ENCODE results near the gene DNAJB8. TPM values are rescaled to one million over a fixed set of nuclear protein-coding genes. Genes with fewer than 3 reads are reported as not detected.

DNAJB8 gene
- total and polyA plus RNA-seq, 9 of the 15 experiments (the other 6 are each of a cell fraction or from before 2014, with no cell fraction given), result not detected

- TF ChIP-seq, protein P1, sequence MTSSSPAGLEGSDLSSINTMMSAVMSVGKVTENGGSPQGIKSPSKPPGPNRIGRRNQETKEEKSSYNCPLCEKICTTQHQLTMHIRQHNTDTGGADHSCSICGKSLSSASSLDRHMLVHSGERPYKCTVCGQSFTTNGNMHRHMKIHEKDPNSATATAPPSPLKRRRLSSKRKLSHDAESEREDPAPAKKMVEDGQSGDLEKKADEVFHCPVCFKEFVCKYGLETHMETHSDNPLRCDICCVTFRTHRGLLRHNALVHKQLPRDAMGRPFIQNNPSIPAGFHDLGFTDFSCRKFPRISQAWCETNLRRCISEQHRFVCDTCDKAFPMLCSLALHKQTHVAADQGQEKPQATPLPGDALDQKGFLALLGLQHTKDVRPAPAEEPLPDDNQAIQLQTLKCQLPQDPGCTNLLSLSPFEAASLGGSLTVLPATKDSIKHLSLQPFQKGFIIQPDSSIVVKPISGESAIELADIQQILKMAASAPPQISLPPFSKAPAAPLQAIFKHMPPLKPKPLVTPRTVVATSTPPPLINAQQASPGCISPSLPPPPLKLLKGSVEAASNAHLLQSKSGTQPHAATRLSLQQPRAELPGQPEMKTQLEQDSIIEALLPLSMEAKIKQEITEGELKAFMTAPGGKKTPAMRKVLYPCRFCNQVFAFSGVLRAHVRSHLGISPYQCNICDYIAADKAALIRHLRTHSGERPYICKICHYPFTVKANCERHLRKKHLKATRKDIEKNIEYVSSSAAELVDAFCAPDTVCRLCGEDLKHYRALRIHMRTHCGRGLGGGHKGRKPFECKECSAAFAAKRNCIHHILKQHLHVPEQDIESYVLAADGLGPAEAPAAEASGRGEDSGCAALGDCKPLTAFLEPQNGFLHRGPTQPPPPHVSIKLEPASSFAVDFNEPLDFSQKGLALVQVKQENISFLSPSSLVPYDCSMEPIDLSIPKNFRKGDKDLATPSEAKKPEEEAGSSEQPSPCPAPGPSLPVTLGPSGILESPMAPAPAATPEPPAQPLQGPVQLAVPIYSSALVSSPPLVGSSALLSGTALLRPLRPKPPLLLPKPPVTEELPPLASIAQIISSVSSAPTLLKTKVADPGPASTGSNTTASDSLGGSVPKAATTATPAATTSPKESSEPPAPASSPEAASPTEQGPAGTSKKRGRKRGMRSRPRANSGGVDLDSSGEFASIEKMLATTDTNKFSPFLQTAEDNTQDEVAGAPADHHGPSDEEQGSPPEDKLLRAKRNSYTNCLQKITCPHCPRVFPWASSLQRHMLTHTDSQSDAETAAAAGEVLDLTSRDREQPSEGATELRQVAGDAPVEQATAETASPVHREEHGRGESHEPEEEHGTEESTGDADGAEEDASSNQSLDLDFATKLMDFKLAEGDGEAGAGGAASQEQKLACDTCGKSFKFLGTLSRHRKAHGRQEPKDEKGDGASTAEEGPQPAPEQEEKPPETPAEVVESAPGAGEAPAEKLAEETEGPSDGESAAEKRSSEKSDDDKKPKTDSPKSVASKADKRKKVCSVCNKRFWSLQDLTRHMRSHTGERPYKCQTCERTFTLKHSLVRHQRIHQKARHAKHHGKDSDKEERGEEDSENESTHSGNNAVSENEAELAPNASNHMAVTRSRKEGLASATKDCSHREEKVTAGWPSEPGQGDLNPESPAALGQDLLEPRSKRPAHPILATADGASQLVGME (CRISPR knock-in tag; IDR thresholded peaks at IDR 0.05), result no peak
- no peak for TF ChIP-seq RBM17 (IDR thresholded peaks at IDR 0.05; ENCODE audit: borderline replicate concordance, low read depth, low read length)
- 0 out of 4 replicates have a peak, but pooled peaks of 1 of the 2 experiments have one; percentile 17 for TF ChIP-seq KDM4B (IDR thresholded peaks at IDR 0.05; ENCODE audit: borderline replicate concordance in 2 of 2, low read depth in 1 of 2)
- no peak for TF ChIP-seq NR2C2 (CRISPR knock-in tag; IDR thresholded peaks at IDR 0.05)
- TF ChIP-seq NR2C2 (tag; IDR thresholded peaks at IDR 0.05), result 0 out of 2 replicates have a peak, but pooled peaks have one; percentile 30
- no peak for TF ChIP-seq PHB (CRISPR knock-in tag; IDR thresholded peaks at IDR 0.05)
- TF ChIP-seq SAP30 (IDR thresholded peaks at IDR 0.05; ENCODE audit: borderline replicate concordance, insufficient read depth, low read depth, low read length, poor library complexity, severe bottlenecking), result peak; percentile 3
- TF ChIP-seq NR3C1 (CRISPR knock-in tag; IDR thresholded peaks at IDR 0.05), result 0 out of 2 replicates have a peak, but pooled peaks have one; percentile 40
- TF ChIP-seq, protein P2, sequence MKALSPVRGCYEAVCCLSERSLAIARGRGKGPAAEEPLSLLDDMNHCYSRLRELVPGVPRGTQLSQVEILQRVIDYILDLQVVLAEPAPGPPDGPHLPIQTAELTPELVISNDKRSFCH (CRISPR knock-in tag; IDR thresholded peaks at IDR 0.05), result no peak
- TF ChIP-seq, protein P2 (tag; IDR thresholded peaks at IDR 0.05), result no peak
- TF ChIP-seq, protein P3, sequence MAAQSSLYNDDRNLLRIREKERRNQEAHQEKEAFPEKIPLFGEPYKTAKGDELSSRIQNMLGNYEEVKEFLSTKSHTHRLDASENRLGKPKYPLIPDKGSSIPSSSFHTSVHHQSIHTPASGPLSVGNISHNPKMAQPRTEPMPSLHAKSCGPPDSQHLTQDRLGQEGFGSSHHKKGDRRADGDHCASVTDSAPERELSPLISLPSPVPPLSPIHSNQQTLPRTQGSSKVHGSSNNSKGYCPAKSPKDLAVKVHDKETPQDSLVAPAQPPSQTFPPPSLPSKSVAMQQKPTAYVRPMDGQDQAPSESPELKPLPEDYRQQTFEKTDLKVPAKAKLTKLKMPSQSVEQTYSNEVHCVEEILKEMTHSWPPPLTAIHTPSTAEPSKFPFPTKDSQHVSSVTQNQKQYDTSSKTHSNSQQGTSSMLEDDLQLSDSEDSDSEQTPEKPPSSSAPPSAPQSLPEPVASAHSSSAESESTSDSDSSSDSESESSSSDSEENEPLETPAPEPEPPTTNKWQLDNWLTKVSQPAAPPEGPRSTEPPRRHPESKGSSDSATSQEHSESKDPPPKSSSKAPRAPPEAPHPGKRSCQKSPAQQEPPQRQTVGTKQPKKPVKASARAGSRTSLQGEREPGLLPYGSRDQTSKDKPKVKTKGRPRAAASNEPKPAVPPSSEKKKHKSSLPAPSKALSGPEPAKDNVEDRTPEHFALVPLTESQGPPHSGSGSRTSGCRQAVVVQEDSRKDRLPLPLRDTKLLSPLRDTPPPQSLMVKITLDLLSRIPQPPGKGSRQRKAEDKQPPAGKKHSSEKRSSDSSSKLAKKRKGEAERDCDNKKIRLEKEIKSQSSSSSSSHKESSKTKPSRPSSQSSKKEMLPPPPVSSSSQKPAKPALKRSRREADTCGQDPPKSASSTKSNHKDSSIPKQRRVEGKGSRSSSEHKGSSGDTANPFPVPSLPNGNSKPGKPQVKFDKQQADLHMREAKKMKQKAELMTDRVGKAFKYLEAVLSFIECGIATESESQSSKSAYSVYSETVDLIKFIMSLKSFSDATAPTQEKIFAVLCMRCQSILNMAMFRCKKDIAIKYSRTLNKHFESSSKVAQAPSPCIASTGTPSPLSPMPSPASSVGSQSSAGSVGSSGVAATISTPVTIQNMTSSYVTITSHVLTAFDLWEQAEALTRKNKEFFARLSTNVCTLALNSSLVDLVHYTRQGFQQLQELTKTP (IDR thresholded peaks at IDR 0.05; ENCODE audit: low read depth in 1 of 2, partially characterized antibody in 2 of 2), result peak in 1 of 2 experiments; percentile 46
- no peak for TF ChIP-seq ZNF589 (CRISPR knock-in tag; IDR thresholded peaks at IDR 0.05; ENCODE audit: low read depth)
- TF ChIP-seq, protein P4, sequence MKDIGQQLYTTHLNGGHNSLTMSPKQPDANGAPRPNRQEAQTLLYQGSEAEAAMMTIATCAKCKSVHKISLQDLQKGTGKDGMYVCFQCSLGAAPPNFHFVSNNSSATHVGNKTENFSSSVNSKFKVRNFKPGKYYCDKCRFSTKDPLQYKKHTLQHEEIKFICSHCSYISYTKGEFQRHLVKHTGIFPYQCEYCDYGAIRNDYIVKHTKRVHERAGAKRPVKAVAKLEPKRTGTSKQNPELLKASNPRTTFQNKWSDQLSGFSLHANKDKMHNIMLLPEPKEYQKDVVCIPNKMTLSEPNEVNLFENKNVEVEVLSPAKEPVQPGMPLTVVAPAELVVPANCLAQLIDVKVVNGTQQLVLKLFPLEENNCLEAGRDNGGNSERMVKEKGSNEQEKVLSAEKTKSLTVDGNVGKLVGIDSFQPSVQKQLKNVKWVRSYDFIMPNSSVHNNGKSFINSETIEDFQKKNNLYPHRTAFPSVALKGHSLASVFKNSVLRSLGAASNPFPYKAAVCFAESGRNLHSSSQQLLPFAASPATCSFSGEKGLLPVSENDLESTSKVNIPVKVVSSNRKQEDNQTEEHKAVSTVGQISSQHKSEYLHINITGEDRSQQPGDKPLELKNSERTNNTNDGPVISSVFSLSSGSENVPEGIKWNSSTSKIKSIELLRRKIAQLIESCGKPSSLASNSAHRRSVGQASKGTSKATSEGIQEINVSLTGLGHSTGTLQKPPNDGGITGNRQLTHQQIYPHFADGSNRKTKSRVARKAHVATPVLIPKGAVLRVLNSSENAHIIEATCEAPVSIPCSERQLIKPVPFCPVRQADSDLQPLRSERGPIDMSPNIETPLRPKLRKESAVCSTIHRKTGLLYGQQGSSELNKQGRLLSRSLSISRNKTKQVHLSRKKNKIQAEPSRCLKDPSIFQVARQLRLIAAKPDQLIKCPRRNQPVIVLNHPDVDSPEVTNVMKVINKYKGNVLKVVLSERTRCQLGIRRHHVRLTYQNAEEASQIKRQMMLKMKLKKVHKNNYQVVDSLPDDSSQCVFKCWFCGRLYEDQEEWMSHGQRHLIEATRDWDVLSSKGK (CRISPR knock-in tag; IDR thresholded peaks at IDR 0.05), result no peak
- no peak; the same call in 1 of the 2 replicates for TF ChIP-seq XRCC5 (IDR thresholded peaks at IDR 0.05; ENCODE audit: low read depth, low read length)
These were observed 20.8 kb upstream of the DNAJB8 start (continued) for GRCh38 chr3:128487538-128487812.

Data from K562 (cell line).